ENCODE measurements around the gene GLOD4. TPM values are rescaled to one million over a fixed set of nuclear protein-coding genes. Genes with fewer than 3 reads are reported as not detected.
"Not testable (repeated sequence)": the region's sequence is repeated elsewhere in the genome, so short reads cannot be mapped to it uniquely, and the experiment has no call there.

The GLOD4 gene
- polyA plus RNA-seq, 1 donor from 2014 or later, result 100.0 TPM

GRCh38 chr17:773016-773415 is 9.1 kb downstream of the GLOD4 start:
- no peaks in the 10 kb centered on the region for H3K9me3 Mint-ChIP-seq
- peaks cover 2% of the 10 kb centered on the region for H3K36me3 Mint-ChIP-seq
- H3K27ac Mint-ChIP-seq, result no peak overlapping the region
- no peak overlapping the region for H3K4me3 Mint-ChIP-seq
- no peaks in the 10 kb centered on the region for H3K27me3 Mint-ChIP-seq
- peaks cover 0 to 6% (median 0%) of the 10 kb centered on the region in 3 donors for H3K4me1 Mint-ChIP-seq

- peaks cover 0 to 2% (median 0%) of the 10 kb centered on the region in 3 donors for H3K4me1 Mint-ChIP-seq
- no peaks in the 10 kb centered on the region for H3K9me3 Mint-ChIP-seq
- H3K27ac Mint-ChIP-seq, result no peak overlapping the region
- no peak overlapping the region for H3K4me3 Mint-ChIP-seq
- H3K36me3 Mint-ChIP-seq, result peaks cover 3% of the 10 kb centered on the region
- no peaks in the 10 kb centered on the region for H3K27me3 Mint-ChIP-seq
Observed at GRCh38 chr17:767076-767475, 15.0 kb downstream of the GLOD4 start.

GRCh38 chr17:760371-760770 is 21.7 kb downstream of the GLOD4 start:
- Mint-ChIP-seq H3K36me3 (peaks cover 2% of the 10 kb centered on the region), H3K9me3 (no peaks in the 10 kb centered on the region), H3K27ac (no peak overlapping the region), H3K27me3 (no peaks in the 10 kb centered on the region), H3K4me1 (peaks cover 0 to 3% (median 0%) of the 10 kb centered on the region in 3 donors), H3K4me3 (no peak overlapping the region)

- no peaks in the 10 kb centered on the region for H3K27me3 Mint-ChIP-seq
- H3K4me3 Mint-ChIP-seq, result no peak overlapping the region
- peaks cover 0 to 3% (median 0%) of the 10 kb centered on the region in 3 donors for H3K4me1 Mint-ChIP-seq
- H3K27ac Mint-ChIP-seq, result no peak overlapping the region
- no peaks in the 10 kb centered on the region for H3K9me3 Mint-ChIP-seq
- no peaks in the 10 kb centered on the region for H3K36me3 Mint-ChIP-seq
Observed at GRCh38 chr17:759964-760363, 22.1 kb downstream of the GLOD4 start.

GRCh38 chr17:756010-756567 is 26.0 kb downstream of the GLOD4 start:
- not testable (repeated sequence) for H3K9me3 Mint-ChIP-seq, H3K27me3 Mint-ChIP-seq, H3K36me3 Mint-ChIP-seq
- Mint-ChIP-seq H3K4me3 (peak overlapping the region in 1 of 4 donors; percentile 42), H3K4me1 (peaks cover 9 to 13% (median 13%) of the 10 kb centered on the region in 3 donors), H3K27ac (peak overlapping the region in 1 of 3 donors; percentile 62)

- H3K9me3 Mint-ChIP-seq, H3K27me3 Mint-ChIP-seq, H3K36me3 Mint-ChIP-seq: not testable (repeated sequence)
- Mint-ChIP-seq H3K4me3 (peak overlapping the region in 1 of 4 donors; percentile 42), H3K4me1 (peaks cover 14 to 20% (median 15%) of the 10 kb centered on the region in 3 donors), H3K27ac (peak overlapping the region in 1 of 3 donors; percentile 62)
Observed at GRCh38 chr17:755319-755961, 26.6 kb downstream of the GLOD4 start.

- peaks cover 25 to 26% (median 25%) of the 10 kb centered on the region in 3 donors for H3K4me1 Mint-ChIP-seq
- H3K36me3 Mint-ChIP-seq, result no peaks in the 10 kb centered on the region
- H3K9me3 Mint-ChIP-seq, result no peaks in the 10 kb centered on the region
- peak overlapping the region; percentile 60 to 83 (median 81) for H3K4me3 Mint-ChIP-seq
- peak overlapping the region; percentile 53 to 89 (median 81) for H3K27ac Mint-ChIP-seq
- no peaks in the 10 kb centered on the region for H3K27me3 Mint-ChIP-seq
Observed at GRCh38 chr17:753418-753817, 28.7 kb downstream of the GLOD4 start.

GRCh38 chr17:752620-753219 is 29.4 kb downstream of the GLOD4 start:
- Mint-ChIP-seq H3K27me3 (no peaks in the 10 kb centered on the region), H3K4me3 (peak overlapping the region; percentile 92 to 100 (median 93)), H3K36me3 (no peaks in the 10 kb centered on the region)

GRCh38 chr17:752002-752619 is 30.0 kb downstream of the GLOD4 start, which contains the start of gene GEMIN4:
TSS of gene GEMIN4 (minus strand) at chr17:752264. CDS start at chr17:752142, 122 bp downstream.
- peak within 1 kb of the TSS; percentile 97 to 99 (median 98) for H3K27ac Mint-ChIP-seq
- H3K4me1 Mint-ChIP-seq, result peaks cover 25 to 30% (median 25%) of the 10 kb centered on the region in 3 donors
- no peaks in the 10 kb centered on the region for H3K27me3 Mint-ChIP-seq
- no peaks in the 10 kb centered on the region for H3K36me3 Mint-ChIP-seq
- peak within 1 kb of the TSS; percentile 92 to 100 (median 98) for H3K4me3 Mint-ChIP-seq
- no peaks in the 10 kb centered on the region for H3K9me3 Mint-ChIP-seq

More at GRCh38 chr17:752620-753219, 29.4 kb downstream of the GLOD4 start:
- H3K27ac Mint-ChIP-seq, result peak overlapping the region; percentile 97 to 99 (median 98)
- H3K4me1 Mint-ChIP-seq, result peaks cover 25 to 30% (median 25%) of the 10 kb centered on the region in 3 donors
- H3K9me3 Mint-ChIP-seq, result no peaks in the 10 kb centered on the region

GRCh38 chr17:751269-752001 is 30.6 kb downstream of the GLOD4 start:
- peak overlapping the region; percentile 96 to 99 (median 98) for H3K27ac Mint-ChIP-seq
- H3K36me3 Mint-ChIP-seq, result no peaks in the 10 kb centered on the region
- H3K4me3 Mint-ChIP-seq, result peak overlapping the region; percentile 92 to 100 (median 98)
- H3K9me3 Mint-ChIP-seq, result no peaks in the 10 kb centered on the region
- peaks cover 25 to 30% (median 25%) of the 10 kb centered on the region in 3 donors for H3K4me1 Mint-ChIP-seq
- H3K27me3 Mint-ChIP-seq, result no peaks in the 10 kb centered on the region

GRCh38 chr17:750431-751037 is 31.5 kb downstream of the GLOD4 start:
- Mint-ChIP-seq H3K27ac (peak overlapping the region in 1 of 3 donors; percentile 99), H3K4me3 (peak overlapping the region; percentile 92 to 100 (median 98)), H3K4me1 (peaks cover 25 to 30% (median 25%) of the 10 kb centered on the region in 3 donors), H3K36me3 (peaks cover 3% of the 10 kb centered on the region), H3K9me3 (no peaks in the 10 kb centered on the region), H3K27me3 (no peaks in the 10 kb centered on the region)

- Mint-ChIP-seq H3K4me1 (peaks cover 25 to 30% (median 25%) of the 10 kb centered on the region in 3 donors), H3K4me3 (peak overlapping the region in 3 of 4 donors; percentile 26 to 100 (median 58))
- not testable (repeated sequence) for H3K27me3 Mint-ChIP-seq, H3K9me3 Mint-ChIP-seq, H3K36me3 Mint-ChIP-seq, H3K27ac Mint-ChIP-seq
Observed at GRCh38 chr17:749359-749758, 32.7 kb downstream of the GLOD4 start.

GRCh38 chr17:748604-749003 is 33.5 kb downstream of the GLOD4 start:
- H3K9me3 Mint-ChIP-seq, H3K27me3 Mint-ChIP-seq, H3K36me3 Mint-ChIP-seq: not testable (repeated sequence)
- Mint-ChIP-seq H3K4me3 (peak overlapping the region in 1 of 4 donors; percentile 20), H3K27ac (peak overlapping the region in 1 of 3 donors; percentile 51), H3K4me1 (peaks cover 25 to 30% (median 25%) of the 10 kb centered on the region in 3 donors)

Measured in IgD-negative memory B cell (primary cell).